GM13976 (cell line): ENCODE results near the gene USF2.

Experiments
- DNase-seq: peaks from one replicate; pipeline ENCODE4 v3.0.0; 2012; ENCODE audit warnings: low spot score
- CTCF ChIP-seq: IDR thresholded peaks from 2 replicates; pipeline ENCODE4 v1.5.1; 2012; ENCODE audit warnings: borderline replicate concordance, mild to moderate bottlenecking; ENCODE audit not compliant: insufficient read depth; ENCODE audit errors: extremely low read depth, missing control alignments, control extremely low read depth
- in situ Hi-C: fragments of 300-500 bp; cut with MboI; formaldehyde crosslinking; loops from one replicate; pipeline ENCODE4 v1.12.0; 2022; ENCODE audit warnings: low sequenced_read_pairs, mixed read lengths, inconsistent platforms; ENCODE audit not compliant: unreplicated experiment

USF2 gene

GRCh38 chr19:35301961-35302360, 33.2 kb downstream of the USF2 start:
- TF ChIP-seq CTCF = no peak
- DNase-seq = no peak
- in situ Hi-C loops = no loop called here

GRCh38 chr19:35302446-35302845, 33.7 kb downstream of the USF2 start:
- no peak for TF ChIP-seq CTCF
- no peak for DNase-seq
- in situ Hi-C loops = no loop called here

GRCh38 chr19:35303357-35303915, 34.7 kb downstream of the USF2 start:
- no peak for DNase-seq
- in situ Hi-C loops = no loop called here
- no peak for TF ChIP-seq CTCF

- in situ Hi-C loops = no loop called here
- no peak for TF ChIP-seq CTCF
- no peak for DNase-seq
Measured at GRCh38 chr19:35304036-35304435, 35.3 kb downstream of the USF2 start.

GRCh38 chr19:35305181-35305580, 36.4 kb downstream of the USF2 start:
- in situ Hi-C loops = no loop called here
- no peak for DNase-seq
- TF ChIP-seq CTCF = no peak

GRCh38 chr19:35306473-35307246, 37.9 kb downstream of the USF2 start:
- in situ Hi-C loops = no loop called here
- peak; percentile 63 for DNase-seq
- TF ChIP-seq CTCF = peak; percentile 31
